ENCODE data around the gene RFFL.
"Not testable (repeated sequence)": the region's sequence is repeated elsewhere in the genome, so short reads cannot be mapped to it uniquely, and the experiment has no call there.

Gene RFFL

GRCh38 chr17:35046245-35046644 lies 17.3 kb downstream of the RFFL start:
- DNase-seq: no peak

GRCh38 chr17:35045458-35045979 lies 18.0 kb downstream of the RFFL start:
- DNase-seq: not testable (repeated sequence)

GRCh38 chr17:35044181-35044580 lies 19.3 kb downstream of the RFFL start:
- no peak for DNase-seq

GRCh38 chr17:35041390-35041789 lies 22.1 kb downstream of the RFFL start:
- no peak for DNase-seq

- no peak for DNase-seq
These were observed 25.1 kb downstream of the RFFL start for GRCh38 chr17:35038453-35038852.

GRCh38 chr17:35030780-35031179 lies 32.7 kb downstream of the RFFL start:
- DNase-seq: no peak

- no peak for DNase-seq
These were observed 34.8 kb downstream of the RFFL start for GRCh38 chr17:35028531-35029262.

GRCh38 chr17:35028097-35028496 lies 35.4 kb downstream of the RFFL start:
- not testable (repeated sequence) for DNase-seq

- DNase-seq: no peak
These were observed 38.0 kb downstream of the RFFL start for GRCh38 chr17:35025541-35025940.

GRCh38 chr17:35023538-35023937 lies 40.0 kb downstream of the RFFL start:
- no peak for DNase-seq

GRCh38 chr17:35022536-35023063 lies 40.9 kb downstream of the RFFL start:
- peak; percentile 57 for DNase-seq

- DNase-seq: no peak
These were observed 41.8 kb downstream of the RFFL start for GRCh38 chr17:35021520-35022380.

GRCh38 chr17:35019386-35020179 lies 43.9 kb downstream of the RFFL start:
- DNase-seq: no peak

GRCh38 chr17:35018814-35019213 lies 44.7 kb downstream of the RFFL start:
- no peak for DNase-seq

- DNase-seq: no peak
These were observed 46.5 kb downstream of the RFFL start for GRCh38 chr17:35017021-35017420.

- DNase-seq: no peak
These were observed 47.1 kb downstream of the RFFL start for GRCh38 chr17:35016369-35016768.

- no peak for DNase-seq
These were observed 51.8 kb downstream of the RFFL start for GRCh38 chr17:35011671-35012216.

GRCh38 chr17:35010093-35010492 lies 53.4 kb downstream of the RFFL start:
- no peak for DNase-seq

GRCh38 chr17:35006961-35007360 lies 56.5 kb downstream of the RFFL start:
- DNase-seq: no peak

GRCh38 chr17:35006345-35006744 lies 57.2 kb downstream of the RFFL start:
- DNase-seq: no peak

- no peak for DNase-seq
These were observed 59.7 kb downstream of the RFFL start for GRCh38 chr17:35003778-35004177.

GRCh38 chr17:35002876-35003551 lies 60.5 kb downstream of the RFFL start:
- DNase-seq: no peak
